CD4-positive, alpha-beta T cell treated with Interleukin-17A for 4 hours (primary cell): ENCODE measurements around the gene DEAF1.

ENCODE experiments used
- DNase-seq: peaks from one replicate; pipeline ENCODE4 v3.0.0-alpha.2; 2020; ENCODE audit warnings: mixed read lengths

Gene DEAF1

GRCh38 chr11:608791-609251, 86.2 kb downstream of the DEAF1 start:
- DNase-seq = no peak

GRCh38 chr11:607971-608659, 86.9 kb downstream of the DEAF1 start:
- DNase-seq = no peak

GRCh38 chr11:607020-607780, 87.8 kb downstream of the DEAF1 start:
- DNase-seq = no peak

GRCh38 chr11:606245-606644, 88.8 kb downstream of the DEAF1 start:
- no peak for DNase-seq

GRCh38 chr11:605286-606129, 89.5 kb downstream of the DEAF1 start:
- no peak for DNase-seq

- no peak for DNase-seq
Measured at GRCh38 chr11:603154-603553, 91.9 kb downstream of the DEAF1 start.

GRCh38 chr11:601573-602245, 93.3 kb downstream of the DEAF1 start:
- DNase-seq = no peak

GRCh38 chr11:598005-598680, 96.9 kb downstream of the DEAF1 start:
- no peak for DNase-seq

- DNase-seq = no peak
Measured at GRCh38 chr11:597166-597725, 97.8 kb downstream of the DEAF1 start.

GRCh38 chr11:596374-596773, 98.6 kb downstream of the DEAF1 start:
- DNase-seq = no peak

- no peak for DNase-seq
Measured at GRCh38 chr11:595400-595799, 99.6 kb downstream of the DEAF1 start.
